GM18861 (cell line): Measurements from ENCODE around the gene TRAPPC3.

Source experiments
- ATAC-seq: cut with Tn5 transposase; IDR thresholded peaks from one replicate; pipeline ENCODE4 v1.9.1; 2021; ENCODE audit not compliant: unreplicated experiment

Gene TRAPPC3

DNA sequence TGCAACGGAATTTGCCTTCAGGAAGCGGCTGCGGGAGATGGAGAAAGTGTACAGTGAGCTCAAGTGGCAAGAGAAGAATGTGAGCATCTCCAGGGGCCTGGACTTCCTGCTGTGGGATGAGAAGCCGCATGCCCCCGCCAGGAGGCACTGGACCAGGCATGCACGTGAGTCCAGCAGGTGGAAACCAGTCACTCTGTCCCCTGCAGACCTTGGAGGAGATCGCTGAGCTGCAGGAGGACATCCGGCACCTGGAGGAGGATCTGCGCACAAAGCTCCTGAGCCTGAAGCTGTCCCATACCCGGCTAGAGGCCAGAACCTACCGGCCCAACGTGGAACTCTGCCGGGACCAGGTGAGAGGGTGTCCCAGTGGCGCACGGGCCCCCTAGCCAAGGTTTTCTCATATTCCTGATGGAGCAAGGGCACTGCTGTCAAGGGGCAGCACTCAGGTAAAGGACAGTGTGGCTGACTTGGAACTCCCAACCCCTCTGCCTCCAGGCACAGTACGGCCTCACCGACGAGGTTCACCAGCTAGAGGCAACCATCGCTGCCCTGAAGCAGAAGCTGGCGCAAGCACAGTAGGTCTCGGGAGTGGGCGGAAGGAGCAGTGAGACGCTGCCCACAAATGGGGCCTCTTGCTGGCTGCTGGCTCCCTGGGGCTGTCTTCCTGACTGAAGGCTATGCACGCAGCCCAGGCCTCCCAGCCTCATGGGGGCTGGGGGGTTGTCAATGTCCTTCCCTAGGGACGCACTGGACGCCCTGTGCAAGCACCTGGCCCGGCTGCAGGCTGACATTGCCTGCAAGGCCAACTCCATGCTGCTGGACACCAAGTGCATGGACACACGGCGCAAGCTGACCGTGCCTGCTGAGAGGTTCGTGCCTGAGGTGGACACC is 61.8 kb downstream of the TRAPPC3 start:
- no peak for ATAC-seq
